Measurements from ENCODE around the gene GOLGA7B.

Gene GOLGA7B

DNA sequence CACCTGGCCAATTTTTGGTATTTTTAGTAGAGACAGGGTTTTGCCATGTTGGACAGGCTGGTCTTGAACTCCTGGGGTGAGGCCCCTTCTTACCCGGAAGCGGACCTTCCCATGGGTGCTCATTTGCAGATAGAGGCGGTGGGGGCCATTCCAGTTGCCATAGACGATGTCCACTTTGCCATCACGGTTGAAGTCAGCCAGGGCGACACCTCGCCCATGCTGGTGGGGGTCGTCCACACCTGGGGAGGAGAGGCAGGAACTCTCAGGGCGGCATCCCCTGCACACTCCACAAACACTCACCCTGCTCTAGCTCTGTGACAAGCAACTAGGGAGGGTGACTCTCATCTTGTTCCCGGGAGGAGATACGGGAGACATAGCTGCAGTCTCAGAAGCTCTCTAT, 54.9 kb downstream of the GOLGA7B start:
- TF ChIP-seq, protein P1, sequence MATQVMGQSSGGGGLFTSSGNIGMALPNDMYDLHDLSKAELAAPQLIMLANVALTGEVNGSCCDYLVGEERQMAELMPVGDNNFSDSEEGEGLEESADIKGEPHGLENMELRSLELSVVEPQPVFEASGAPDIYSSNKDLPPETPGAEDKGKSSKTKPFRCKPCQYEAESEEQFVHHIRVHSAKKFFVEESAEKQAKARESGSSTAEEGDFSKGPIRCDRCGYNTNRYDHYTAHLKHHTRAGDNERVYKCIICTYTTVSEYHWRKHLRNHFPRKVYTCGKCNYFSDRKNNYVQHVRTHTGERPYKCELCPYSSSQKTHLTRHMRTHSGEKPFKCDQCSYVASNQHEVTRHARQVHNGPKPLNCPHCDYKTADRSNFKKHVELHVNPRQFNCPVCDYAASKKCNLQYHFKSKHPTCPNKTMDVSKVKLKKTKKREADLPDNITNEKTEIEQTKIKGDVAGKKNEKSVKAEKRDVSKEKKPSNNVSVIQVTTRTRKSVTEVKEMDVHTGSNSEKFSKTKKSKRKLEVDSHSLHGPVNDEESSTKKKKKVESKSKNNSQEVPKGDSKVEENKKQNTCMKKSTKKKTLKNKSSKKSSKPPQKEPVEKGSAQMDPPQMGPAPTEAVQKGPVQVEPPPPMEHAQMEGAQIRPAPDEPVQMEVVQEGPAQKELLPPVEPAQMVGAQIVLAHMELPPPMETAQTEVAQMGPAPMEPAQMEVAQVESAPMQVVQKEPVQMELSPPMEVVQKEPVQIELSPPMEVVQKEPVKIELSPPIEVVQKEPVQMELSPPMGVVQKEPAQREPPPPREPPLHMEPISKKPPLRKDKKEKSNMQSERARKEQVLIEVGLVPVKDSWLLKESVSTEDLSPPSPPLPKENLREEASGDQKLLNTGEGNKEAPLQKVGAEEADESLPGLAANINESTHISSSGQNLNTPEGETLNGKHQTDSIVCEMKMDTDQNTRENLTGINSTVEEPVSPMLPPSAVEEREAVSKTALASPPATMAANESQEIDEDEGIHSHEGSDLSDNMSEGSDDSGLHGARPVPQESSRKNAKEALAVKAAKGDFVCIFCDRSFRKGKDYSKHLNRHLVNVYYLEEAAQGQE (IDR thresholded peaks at IDR 0.05; ENCODE audit: insufficient read depth in 1 of 2, low read depth in 2 of 2, low read length in 2 of 2), result no peak
- TF ChIP-seq TAF1 (IDR thresholded peaks at IDR 0.05; ENCODE audit: borderline replicate concordance, insufficient read depth, low read length), result no peak
- TF ChIP-seq SIN3A (IDR thresholded peaks at IDR 0.05; ENCODE audit: borderline replicate concordance, insufficient read depth, low read length), result no peak
- no peak for TF ChIP-seq POLR2AphosphoS5 (IDR thresholded peaks at IDR 0.05; ENCODE audit: low read depth, low read length)
- no peak for TF ChIP-seq FOXP2 (optimal IDR thresholded peaks at IDR 0.05; ENCODE audit: borderline replicate concordance, extremely low read depth, extremely low read length, insufficient read depth)

GRCh38 chr10:97905276-97905675, 55.6 kb downstream of the GOLGA7B start:
- no peak for TF ChIP-seq POLR2AphosphoS5 (IDR thresholded peaks at IDR 0.05; ENCODE audit: low read depth, low read length)

- TF ChIP-seq TAF1 (IDR thresholded peaks at IDR 0.05; ENCODE audit: borderline replicate concordance, insufficient read depth, low read length) (no peak), SIN3A (IDR thresholded peaks at IDR 0.05; ENCODE audit: borderline replicate concordance, insufficient read depth, low read length) (no peak), FOXP2 (optimal IDR thresholded peaks at IDR 0.05; ENCODE audit: borderline replicate concordance, extremely low read depth, extremely low read length, insufficient read depth) (no peak), POLR2AphosphoS5 (IDR thresholded peaks at IDR 0.05; ENCODE audit: low read depth, low read length) (no peak)
- TF ChIP-seq, protein P1 (IDR thresholded peaks at IDR 0.05; ENCODE audit: insufficient read depth in 1 of 2, low read depth in 2 of 2, low read length in 2 of 2), result no peak
Measured at GRCh38 chr10:97907211-97907610, 57.6 kb downstream of the GOLGA7B start.

DNA sequence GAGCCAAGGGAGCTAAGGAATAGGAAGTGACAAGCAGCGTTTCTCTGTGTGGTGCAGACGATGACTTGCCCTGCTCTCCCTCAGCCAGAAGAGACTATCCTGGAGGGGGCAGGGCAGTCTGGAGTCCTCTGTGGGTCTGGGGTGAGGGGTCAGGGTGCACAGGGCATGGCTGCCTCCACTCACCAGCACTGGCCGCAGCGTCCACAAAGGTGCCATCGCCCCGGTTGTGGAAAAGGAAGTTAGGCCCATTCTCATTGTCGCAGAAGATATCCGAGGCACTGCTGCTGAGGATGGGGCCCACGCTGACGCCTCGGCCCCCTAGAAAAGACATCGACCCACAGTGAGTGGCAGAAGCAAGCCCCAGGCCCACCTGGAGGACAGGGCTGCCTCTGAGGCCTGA, 58.2 kb downstream of the GOLGA7B start:
- TF ChIP-seq FOXP2 (optimal IDR thresholded peaks at IDR 0.05; ENCODE audit: borderline replicate concordance, extremely low read depth, extremely low read length, insufficient read depth) (no peak), POLR2AphosphoS5 (IDR thresholded peaks at IDR 0.05; ENCODE audit: low read depth, low read length) (no peak), SIN3A (IDR thresholded peaks at IDR 0.05; ENCODE audit: borderline replicate concordance, insufficient read depth, low read length) (no peak), TAF1 (IDR thresholded peaks at IDR 0.05; ENCODE audit: borderline replicate concordance, insufficient read depth, low read length) (no peak)
- TF ChIP-seq, protein P1 (IDR thresholded peaks at IDR 0.05; ENCODE audit: insufficient read depth in 1 of 2, low read depth in 2 of 2, low read length in 2 of 2), result no peak

GRCh38 chr10:97910661-97911060, 61.0 kb downstream of the GOLGA7B start:
- TF ChIP-seq POLR2AphosphoS5 (IDR thresholded peaks at IDR 0.05; ENCODE audit: low read depth, low read length) (no peak), FOXP2 (optimal IDR thresholded peaks at IDR 0.05; ENCODE audit: borderline replicate concordance, extremely low read depth, extremely low read length, insufficient read depth) (no peak), SIN3A (IDR thresholded peaks at IDR 0.05; ENCODE audit: borderline replicate concordance, insufficient read depth, low read length) (no peak), TAF1 (IDR thresholded peaks at IDR 0.05; ENCODE audit: borderline replicate concordance, insufficient read depth, low read length) (no peak)
- TF ChIP-seq, protein P1 (IDR thresholded peaks at IDR 0.05; ENCODE audit: insufficient read depth in 1 of 2, low read depth in 2 of 2, low read length in 2 of 2), result no peak
